GM19240 (cell line): Measurements from ENCODE around the gene KLHL15.
"Not testable (repeated sequence)": the region's sequence is repeated elsewhere in the genome, so short reads cannot be mapped to it uniquely, and the experiment has no call there.

Experiments used
- DNase-seq: peaks from one replicate; pipeline ENCODE4 v3.0.0; 2011; ENCODE audit warnings: low spot score; ENCODE audit not compliant: insufficient read length

KLHL15 gene

DNA sequence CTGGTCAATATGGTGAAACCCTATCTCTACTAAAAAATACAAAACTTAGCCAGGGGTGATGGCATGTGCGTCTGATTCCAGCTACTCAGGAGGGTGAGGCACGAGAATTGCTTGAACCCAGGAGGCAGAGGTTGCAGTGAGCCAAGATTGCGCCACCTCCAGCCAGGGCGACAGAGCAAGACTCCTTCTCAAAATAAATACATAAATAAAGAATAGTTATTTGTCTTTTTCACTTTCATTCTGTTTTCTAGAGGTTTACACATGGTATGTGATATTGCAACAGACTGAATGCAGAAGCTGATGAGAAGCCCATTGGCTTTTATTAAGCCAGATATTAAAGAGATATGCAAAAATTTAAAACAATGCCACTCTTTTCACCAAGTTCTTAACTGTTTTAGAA is 8.2 kb downstream of the KLHL15 start:
- no peak for DNase-seq

DNA sequence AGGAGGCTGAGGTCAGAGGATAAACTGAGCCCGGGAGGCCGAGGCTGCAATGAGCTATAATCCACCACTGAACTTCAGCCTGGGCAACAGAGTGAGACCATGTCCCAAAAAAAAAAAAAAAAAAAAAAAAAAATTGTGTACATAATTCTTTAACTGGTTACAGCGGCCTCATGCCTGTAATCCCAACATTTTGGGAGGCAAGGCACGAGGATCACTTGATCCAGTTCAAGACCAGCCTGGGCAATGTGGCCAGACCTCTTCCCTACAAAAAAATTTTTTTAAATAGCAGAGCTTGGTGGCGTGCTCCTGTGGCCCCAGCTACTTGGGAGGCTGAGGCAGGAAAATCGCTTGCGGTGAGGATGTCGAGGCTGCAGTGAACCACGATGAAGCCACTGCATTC is 9.3 kb downstream of the KLHL15 start:
- no peak for DNase-seq

- DNase-seq = no peak
Observed at GRCh38 chrX:24014388-24015018, 12.5 kb downstream of the KLHL15 start.

DNA sequence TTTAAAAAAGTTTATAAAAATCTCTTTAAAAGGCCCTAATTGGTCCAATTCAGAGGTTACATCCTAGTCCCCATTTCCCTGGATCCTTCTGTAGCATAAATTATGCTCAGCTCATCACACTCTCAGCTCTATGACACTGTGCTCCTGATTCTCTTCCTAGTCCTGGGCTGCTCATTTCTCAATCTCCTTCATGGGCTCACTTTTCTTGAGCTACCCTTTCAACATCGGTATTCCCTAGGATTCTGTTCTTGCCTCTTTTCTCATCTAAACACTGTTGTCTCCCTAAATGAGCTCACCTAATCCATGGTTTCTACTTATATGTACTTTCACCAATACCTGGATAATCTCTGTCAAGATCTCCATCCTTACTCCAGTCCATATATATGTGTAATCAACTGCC is 14.7 kb downstream of the KLHL15 start:
- no peak for DNase-seq

DNA sequence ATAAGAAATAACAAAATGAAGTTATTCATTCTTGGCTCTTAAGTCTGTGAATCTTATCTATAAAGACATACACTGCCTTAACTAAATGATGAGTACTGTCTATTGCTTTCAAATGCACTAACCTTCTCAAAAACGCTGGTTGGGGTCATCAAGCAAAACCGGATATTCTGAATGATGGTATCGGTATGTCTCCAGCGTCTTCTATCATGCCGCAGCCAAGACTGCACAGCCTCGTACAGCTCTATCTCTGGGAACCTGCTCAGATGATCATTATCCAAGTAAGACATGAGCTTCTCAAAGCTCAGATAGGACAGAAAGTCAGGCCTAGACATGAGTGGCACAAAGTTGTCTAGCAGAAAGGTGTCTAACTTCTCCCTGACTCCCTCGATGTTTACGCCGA is 21.1 kb downstream of the KLHL15 start:
- no peak for DNase-seq

GRCh38 chrX:24005028-24005427 is 22.0 kb downstream of the KLHL15 start:
- no peak for DNase-seq

DNA sequence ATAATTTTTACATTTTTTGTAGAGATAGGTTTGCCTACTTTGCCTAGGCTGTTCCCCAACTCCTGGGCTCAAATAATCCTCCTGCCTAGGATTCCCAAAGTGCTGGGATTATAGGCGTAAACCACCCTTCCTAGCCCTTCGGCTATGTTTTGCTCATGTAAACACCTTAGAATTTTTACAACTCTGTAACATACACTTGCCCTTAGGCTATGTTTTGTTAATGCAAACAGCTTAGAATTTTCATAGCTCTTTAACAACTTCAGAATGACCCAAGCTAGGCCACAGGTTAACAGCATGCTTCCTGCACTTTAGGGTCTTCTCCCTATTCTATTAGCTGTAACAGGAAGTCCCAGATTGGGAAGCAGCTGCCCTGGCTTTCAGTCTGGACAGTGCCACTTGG is 24.2 kb downstream of the KLHL15 start:
- no peak for DNase-seq

GRCh38 chrX:24002167-24002566 is 24.8 kb downstream of the KLHL15 start:
- DNase-seq = no peak

DNA sequence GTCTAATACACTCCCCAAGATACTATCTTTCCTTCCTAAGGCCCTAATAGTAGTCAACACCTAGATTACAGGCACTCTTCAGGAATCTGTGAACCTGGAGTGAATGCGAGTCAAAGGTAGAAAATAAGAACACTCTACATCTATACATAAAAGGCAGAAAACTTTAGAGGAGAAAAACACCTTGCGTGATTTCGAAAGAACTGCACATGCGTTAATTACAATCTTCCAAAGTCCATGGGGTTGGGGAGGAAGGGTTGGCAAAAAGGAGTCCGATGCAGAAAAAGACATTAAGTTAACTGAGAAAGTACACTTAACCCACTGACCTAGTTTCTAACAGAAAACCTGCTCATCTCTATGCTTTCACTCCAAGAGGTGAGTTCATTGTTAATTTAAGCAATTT is 27.3 kb downstream of the KLHL15 start:
- DNase-seq = no peak

DNA sequence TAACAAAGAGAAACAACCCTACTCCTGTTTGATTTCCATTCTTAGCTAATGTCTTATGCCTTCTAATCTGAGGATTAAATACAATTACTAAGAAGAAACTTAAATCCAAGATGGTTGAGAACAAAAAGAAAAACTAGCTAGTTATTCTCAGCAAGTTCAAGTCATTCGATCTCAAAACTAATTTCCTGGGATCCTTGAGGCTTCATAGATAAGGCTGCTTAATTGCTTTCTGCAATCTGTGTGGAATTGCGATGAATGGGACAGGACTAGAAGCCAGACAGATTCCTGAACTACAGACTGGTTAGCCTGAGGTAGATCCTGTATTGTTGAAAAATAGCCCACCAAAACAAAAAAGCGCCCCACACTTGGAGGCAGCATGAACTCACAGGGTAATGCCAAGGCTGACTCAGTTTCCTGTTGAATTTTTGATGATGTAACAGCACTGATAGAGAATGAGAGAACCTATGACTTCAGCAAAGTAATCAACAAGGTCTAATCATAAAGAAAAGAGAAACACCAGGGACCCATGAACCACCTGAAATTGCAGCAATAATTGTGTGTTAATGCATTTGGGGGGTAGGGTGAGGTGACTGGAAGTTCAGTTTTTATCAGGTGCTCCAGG is 33.9 kb downstream of the KLHL15 start:
- no peak for DNase-seq

- DNase-seq = no peak
Observed at GRCh38 chrX:23992431-23992830, 34.6 kb downstream of the KLHL15 start.

DNA sequence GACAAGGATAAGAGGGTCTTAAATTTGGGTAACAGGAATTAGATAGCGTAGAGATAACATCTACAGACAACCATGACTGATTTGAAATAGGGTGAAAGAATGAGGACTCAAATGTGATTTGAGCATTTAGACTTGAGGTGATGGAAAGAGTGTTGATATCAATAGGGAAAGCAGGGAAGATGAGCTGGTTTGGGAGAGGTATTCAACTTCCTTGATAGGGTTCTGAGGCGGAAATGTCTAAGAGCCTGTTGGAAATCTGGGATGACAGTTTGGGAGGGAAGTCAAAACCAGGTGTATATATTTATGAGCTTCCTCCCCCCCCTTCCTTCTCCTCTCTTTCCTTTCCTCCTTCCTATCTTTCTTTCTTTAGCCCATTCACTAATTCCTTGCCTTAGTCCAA is 36.5 kb downstream of the KLHL15 start:
- no peak for DNase-seq

GRCh38 chrX:23989689-23990088 is 37.3 kb downstream of the KLHL15 start:
- no peak for DNase-seq

- DNase-seq = no peak
Observed at GRCh38 chrX:23982891-23983290, 44.1 kb downstream of the KLHL15 start.

- no peak for DNase-seq
Observed at GRCh38 chrX:23981711-23982110, 45.3 kb downstream of the KLHL15 start.

DNA sequence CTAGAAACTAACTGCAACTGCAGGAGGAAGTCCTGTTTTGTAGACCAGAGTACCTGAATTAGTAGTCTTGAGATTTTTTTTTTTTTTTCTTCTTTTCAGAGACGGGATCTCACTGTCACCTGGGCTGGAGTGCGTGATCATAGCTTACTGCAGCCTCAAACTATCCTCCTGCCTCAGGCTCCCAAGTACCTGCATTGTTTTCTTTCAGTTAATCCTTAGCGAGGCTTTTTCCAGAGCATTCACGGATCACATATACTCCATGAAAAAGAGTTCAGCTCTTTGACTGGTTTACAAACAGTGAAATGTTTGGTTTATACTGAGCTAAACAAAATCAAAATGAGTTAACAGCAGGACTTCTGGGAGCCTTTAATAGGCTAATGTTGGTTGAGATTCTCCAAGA is 45.8 kb downstream of the KLHL15 start:
- no peak for DNase-seq

GRCh38 chrX:23980011-23980441 is 47.0 kb downstream of the KLHL15 start:
- DNase-seq = no peak

DNA sequence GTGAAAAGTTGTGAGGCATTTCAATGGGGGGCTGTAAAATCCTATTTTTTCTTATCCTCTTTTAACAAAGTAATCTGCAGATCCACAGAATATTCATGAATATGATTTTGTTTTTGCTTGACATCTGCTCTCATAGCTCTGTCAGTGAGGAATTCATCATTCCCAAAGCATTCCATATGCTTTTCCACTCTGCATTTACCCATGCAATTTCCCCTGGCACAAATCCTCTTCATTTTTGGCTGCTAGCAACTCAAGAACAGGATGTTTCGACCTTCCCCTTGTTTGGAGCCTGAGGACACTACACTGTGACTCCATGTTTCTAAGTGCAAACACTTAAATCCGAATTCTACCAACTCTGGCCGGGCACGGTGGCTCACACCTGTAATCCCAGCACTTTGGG is 48.5 kb downstream of the KLHL15 start:
- no peak for DNase-seq

DNA sequence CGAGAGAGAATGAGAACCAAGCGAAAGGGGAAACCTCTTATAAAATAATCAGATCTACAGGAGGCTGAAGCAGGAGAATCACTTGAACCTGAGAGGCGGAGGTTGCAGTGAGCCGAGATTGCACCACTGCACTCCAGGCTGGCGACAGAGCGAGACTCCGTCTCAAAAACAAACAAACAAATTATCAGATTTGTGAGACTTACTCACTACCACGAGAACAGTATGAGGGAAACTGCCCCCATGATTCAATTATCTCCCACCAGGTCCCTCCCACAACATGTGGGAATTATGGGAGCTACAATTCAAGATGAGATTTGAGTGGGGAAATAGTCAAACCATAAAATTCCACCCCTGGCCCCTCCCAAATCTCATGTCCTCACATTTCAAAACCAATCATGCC is 61.4 kb downstream of the KLHL15 start:
- not testable (repeated sequence) for DNase-seq

DNA sequence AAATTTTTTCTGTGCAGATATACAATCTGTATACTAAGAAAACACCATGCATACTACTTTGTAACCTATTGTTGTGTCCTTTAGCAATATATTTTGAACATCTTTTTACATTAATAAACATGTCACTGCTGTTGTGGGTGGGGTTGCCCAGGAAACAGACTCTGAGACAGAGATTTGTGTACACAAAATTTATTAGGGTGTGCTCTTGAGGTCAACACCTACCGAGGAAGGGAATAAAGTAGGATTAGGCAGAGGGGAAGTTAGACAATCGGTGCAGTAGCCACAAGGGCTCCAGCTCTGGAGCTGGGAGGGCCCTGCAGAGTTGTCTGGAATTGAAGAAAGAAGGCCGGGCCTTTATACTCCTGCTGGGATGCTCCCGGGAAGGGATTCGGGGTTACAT is 62.8 kb downstream of the KLHL15 start:
- DNase-seq = no peak

- DNase-seq = no peak
Observed at GRCh38 chrX:23959781-23960180, 67.2 kb downstream of the KLHL15 start.

- no peak for DNase-seq
Observed at GRCh38 chrX:23954396-23954795, 72.6 kb downstream of the KLHL15 start.

DNA sequence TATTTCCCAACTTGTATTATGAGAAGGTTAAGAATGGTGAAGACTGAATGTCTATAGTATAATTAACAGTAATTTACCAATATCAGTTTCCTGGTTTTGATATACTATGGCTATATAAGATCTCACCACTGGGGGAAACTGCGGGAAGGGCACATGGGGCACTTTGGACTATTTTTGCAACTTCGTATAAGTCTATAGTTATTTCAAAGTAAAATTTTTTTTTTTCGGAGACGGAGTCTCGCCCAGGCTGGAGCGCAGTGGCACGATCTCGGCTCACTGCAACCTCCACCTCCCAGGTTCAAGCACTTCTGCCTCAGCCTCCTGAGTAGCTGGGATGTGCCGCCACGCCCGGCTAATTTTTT is 73.1 kb downstream of the KLHL15 start:
- no peak for DNase-seq
